ENCODE results near the gene CACNB4. TPM values are rescaled to one million over a fixed set of nuclear protein-coding genes. Genes with fewer than 3 reads are reported as not detected.
"Not testable (repeated sequence)": the region's sequence is repeated elsewhere in the genome, so short reads cannot be mapped to it uniquely, and the experiment has no call there.

Gene CACNB4
- total RNA-seq: under 1 TPM; 0.36 to 0.71 TPM

DNA sequence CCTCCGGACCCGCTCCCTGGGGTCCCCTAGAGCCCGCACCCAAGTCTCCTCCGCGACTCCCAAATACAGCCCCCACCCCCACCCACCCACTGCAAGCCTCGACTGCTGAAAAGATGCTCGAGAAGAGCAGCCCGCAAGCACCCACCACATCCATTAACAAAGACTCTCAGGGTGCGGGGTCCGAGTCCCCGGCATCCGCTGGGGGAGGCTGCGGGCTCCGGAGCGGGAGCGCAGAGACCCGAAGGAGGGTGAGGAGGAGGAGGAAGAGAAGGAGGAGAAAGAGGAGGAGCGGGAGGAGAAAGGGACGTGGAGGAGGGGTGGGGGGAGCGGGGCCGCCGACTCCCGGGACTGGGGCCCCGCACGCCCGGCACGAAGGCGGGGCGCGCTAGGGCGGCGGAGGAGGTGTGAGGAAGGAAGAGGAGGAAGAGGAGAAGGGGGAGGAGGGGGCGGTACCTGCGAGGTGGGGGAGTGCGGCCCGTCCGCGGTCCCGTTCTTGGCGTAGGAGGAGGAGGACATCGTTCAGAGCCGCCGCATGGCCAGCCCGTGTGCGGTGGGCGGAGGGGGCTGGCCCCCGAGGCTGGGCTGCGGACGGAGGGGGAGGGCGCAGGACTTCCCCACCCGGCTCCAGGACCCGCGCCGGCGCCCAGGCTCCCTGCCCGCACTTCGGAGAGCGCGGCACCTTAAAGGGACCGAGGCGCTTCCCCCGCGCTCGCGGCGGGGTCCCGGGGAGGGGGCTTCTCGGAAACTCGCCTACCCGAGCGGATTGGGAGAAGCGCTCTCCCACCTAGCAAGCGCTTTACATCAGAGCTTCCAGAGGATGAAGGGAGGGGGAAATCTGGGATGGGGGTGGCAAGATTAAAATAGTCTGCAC is at the start of gene CACNB4:
TSS of gene CACNB4 (minus strand) at position 549 of the 871 bp plus-strand sequence.
- DNase-seq: peak; percentile 35
- Mint-ChIP-seq H3K36me3 (no peaks in the 10 kb centered on the region), H3K4me1 (peaks cover 12% of the 10 kb centered on the region), H3K9me3 (no peaks in the 10 kb centered on the region), H3K27ac (no peak within 1 kb of the TSS), H3K27me3 (peaks cover 59% of the 10 kb centered on the region), H3K4me3 (peak within 1 kb of the TSS; percentile 80)
- peak; percentile 48 for ATAC-seq (ENCODE audit: low read depth)
- POLR2A ChIA-PET: no interaction called here

DNA sequence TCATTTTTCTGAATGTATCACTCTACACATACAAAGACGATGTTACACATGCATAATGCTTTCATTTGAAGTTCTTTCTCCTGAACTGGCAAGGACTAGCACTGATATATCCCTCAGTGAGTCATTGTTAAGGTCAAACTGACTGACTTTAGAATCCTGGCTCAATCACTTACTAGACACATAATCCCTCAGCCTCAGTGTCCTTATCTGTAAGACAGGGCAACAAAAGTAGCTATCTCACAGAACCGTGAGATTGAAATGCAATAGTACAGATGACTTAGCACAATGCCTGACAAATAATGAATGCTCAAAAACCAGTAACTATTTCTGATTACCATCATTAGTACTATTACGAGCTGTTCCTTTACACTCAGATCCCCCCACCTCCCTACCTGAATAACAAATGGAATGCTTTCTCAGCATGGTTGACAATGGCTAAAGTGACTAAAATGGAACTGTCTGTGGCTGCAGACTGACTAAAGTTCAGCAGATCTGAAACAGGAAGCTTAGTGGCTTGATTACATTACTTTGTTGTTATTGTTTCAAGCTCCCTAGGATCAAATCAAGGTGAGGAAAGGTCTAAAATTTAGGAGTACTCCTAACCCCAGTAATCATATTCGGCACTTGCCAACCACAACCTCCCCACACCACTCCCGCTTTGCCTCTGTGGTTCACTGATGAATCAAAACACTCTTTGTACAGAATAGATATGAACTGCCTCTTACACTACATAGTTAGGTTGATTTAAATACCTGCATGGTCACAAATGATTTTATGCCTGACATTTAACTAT is 35.8 kb upstream of the CACNB4 start:
- peaks cover 7% of the 10 kb centered on the region for H3K4me1 Mint-ChIP-seq
- DNase-seq: no peak
- POLR2A ChIA-PET: no interaction called here
- peak; percentile 66 for ATAC-seq (ENCODE audit: low read depth)
- no peaks in the 10 kb centered on the region for H3K9me3 Mint-ChIP-seq
- no peak overlapping the region for H3K4me3 Mint-ChIP-seq
- H3K27me3 Mint-ChIP-seq: no peaks in the 10 kb centered on the region
- no peak overlapping the region for H3K27ac Mint-ChIP-seq
- peaks cover 18% of the 10 kb centered on the region for H3K36me3 Mint-ChIP-seq

DNA sequence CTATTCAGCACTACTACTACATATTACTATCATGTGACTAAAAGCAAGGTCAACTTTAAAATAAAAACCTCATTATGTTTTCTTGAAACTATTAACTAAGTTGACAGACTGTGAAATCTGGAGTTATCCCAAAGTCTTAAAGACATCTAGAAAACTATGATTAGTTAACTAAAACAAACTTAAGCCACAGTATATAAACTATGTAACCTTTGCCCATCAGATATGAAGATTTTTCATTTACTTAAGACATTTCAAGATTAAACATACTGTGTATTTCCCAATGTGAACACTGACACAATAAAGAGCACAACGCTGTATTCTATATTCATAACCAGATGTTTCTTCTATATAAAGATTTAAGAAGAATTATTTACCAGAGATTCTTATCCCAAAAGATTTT is 33.5 kb upstream of the CACNB4 start:
- Mint-ChIP-seq H3K4me3 (no peak overlapping the region), H3K27me3 (no peaks in the 10 kb centered on the region), H3K36me3 (peaks cover 18% of the 10 kb centered on the region), H3K27ac (no peak overlapping the region), H3K4me1 (peaks cover 7% of the 10 kb centered on the region), H3K9me3 (no peaks in the 10 kb centered on the region)
- DNase-seq (no peak), ATAC-seq (ENCODE audit: low read depth) (no peak)
- POLR2A ChIA-PET: no interaction called here

DNA sequence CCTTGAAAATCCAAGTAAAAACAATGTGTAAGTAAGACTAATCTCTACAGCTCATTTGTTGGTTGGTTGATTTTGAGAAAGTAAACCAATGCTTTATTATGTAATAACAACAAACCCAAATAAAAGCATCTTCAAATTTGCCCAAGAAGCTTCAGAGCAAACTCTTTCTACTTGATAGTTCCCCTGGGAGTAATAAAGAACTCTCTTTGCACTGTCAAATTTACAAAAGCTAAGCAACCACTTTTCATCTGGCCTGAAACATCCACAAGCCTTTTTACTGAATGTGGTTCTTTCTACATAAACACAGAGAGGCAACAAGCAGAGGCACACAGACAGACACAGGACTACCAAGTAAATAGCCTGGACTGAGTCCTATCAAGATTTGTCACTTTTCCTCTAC is 28.8 kb upstream of the CACNB4 start:
- DNase-seq (no peak), ATAC-seq (ENCODE audit: low read depth) (no peak)
- no peaks in the 10 kb centered on the region for H3K4me1 Mint-ChIP-seq
- no peaks in the 10 kb centered on the region for H3K9me3 Mint-ChIP-seq
- no peak overlapping the region for H3K4me3 Mint-ChIP-seq
- no peak overlapping the region for H3K27ac Mint-ChIP-seq
- POLR2A ChIA-PET: no interaction called here
- H3K27me3 Mint-ChIP-seq: no peaks in the 10 kb centered on the region
- H3K36me3 Mint-ChIP-seq: peaks cover 22% of the 10 kb centered on the region

DNA sequence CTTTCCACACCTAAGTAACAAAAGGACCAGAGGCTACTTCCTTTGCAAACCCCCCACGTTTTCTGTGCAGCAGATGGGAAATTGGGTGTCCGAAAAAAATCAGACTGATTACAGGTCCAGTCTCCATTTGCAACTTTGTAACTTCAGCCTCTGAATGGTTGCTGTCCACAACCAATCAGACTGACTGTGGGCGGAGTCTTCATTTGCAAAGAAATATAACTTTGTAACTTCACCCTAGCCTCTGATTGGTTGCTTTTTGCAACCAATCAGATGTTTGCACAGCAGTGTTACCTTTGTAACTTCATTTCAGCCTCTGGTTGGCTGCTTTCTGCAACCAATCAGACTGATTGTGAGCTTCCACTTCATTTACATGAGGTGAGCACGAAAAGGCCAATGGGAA is 27.8 kb upstream of the CACNB4 start:
- Mint-ChIP-seq H3K36me3 (peaks cover 20% of the 10 kb centered on the region), H3K9me3 (no peaks in the 10 kb centered on the region), H3K4me3 (no peak overlapping the region), H3K27me3 (no peaks in the 10 kb centered on the region), H3K4me1 (no peaks in the 10 kb centered on the region), H3K27ac (no peak overlapping the region)
- ATAC-seq (ENCODE audit: low read depth) (no peak), DNase-seq (no peak)
- POLR2A ChIA-PET: no interaction called here

DNA sequence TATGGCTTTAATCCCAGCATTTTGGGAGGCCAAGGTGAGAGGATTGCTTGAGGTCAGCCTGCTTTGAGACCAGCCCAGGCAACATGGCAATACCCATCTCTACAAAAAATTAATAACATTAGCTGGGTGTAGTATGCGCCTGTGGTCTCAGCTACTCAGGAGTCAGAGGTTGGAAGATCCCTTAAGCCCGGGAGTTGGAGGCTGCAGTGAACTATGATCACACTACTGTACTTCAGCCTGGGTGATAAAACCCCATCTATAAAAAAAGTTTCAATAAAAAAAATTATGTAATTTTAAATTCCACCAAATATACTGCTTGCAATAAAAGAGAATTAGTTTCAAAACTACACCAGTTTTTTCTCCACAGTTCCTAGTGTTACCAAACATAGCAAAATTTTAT is 23.3 kb upstream of the CACNB4 start:
- no peaks in the 10 kb centered on the region for H3K27me3 Mint-ChIP-seq

DNA sequence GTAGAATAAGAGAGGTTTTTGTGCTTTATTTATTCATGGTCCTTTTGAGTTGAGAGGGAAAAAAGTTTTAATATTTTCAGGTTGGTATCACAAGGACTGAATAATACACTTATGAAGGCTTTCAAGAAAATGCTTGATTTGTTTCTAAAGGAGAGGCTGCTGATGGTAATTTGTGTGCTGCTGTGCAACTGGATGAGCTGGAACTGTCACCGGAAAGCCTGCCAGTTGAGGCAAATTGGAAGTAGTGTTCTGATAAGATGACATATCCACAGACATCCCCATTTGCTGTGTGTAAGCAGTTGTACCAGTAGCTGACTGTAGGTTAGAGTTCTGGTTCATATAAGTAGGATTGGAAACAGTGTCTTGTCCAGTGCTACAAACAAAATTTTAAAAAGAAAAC is 21.6 kb upstream of the CACNB4 start:
- POLR2A ChIA-PET: no interaction called here
- no peaks in the 10 kb centered on the region for H3K9me3 Mint-ChIP-seq
- no peak for DNase-seq
- H3K4me3 Mint-ChIP-seq: no peak overlapping the region
- no peaks in the 10 kb centered on the region for H3K4me1 Mint-ChIP-seq
- no peak for ATAC-seq (ENCODE audit: low read depth)
- H3K27me3 Mint-ChIP-seq: no peaks in the 10 kb centered on the region
- no peak overlapping the region for H3K27ac Mint-ChIP-seq
- peaks cover 12% of the 10 kb centered on the region for H3K36me3 Mint-ChIP-seq

More for the DNA sequence above, 23.3 kb upstream of the CACNB4 start:
- no peak for DNase-seq
- no peak overlapping the region for H3K4me3 Mint-ChIP-seq
- no peak overlapping the region for H3K27ac Mint-ChIP-seq
- POLR2A ChIA-PET: no interaction called here
- H3K36me3 Mint-ChIP-seq: peaks cover 10% of the 10 kb centered on the region
- no peaks in the 10 kb centered on the region for H3K4me1 Mint-ChIP-seq
- no peaks in the 10 kb centered on the region for H3K9me3 Mint-ChIP-seq
- ATAC-seq (ENCODE audit: low read depth): no peak

DNA sequence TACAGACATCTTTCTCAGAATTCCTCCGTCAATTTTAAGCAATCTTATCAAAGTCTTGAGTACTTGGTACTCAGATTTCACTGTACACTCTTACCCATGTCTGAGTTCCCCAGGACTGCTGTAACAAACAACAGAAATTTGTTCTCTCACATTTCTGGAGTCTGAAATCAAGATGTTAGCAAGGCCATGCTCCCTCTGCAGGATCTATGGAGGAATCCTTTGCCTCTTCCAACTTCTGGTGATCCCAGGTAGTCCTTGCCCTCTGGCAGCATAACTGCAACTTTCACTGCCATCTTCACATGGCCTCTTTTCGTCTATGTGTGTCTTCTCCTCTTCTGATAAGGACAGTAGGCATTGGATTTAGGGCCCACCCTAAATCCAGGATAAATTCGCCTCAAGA is 17.1 kb upstream of the CACNB4 start:
- no peak for DNase-seq
- no peak for ATAC-seq (ENCODE audit: low read depth)
- no peak overlapping the region for H3K4me3 Mint-ChIP-seq
- H3K27me3 Mint-ChIP-seq: no peaks in the 10 kb centered on the region
- POLR2A ChIA-PET: no interaction called here
- peaks cover 11% of the 10 kb centered on the region for H3K36me3 Mint-ChIP-seq
- H3K27ac Mint-ChIP-seq: no peak overlapping the region
- no peaks in the 10 kb centered on the region for H3K4me1 Mint-ChIP-seq
- H3K9me3 Mint-ChIP-seq: no peaks in the 10 kb centered on the region

DNA sequence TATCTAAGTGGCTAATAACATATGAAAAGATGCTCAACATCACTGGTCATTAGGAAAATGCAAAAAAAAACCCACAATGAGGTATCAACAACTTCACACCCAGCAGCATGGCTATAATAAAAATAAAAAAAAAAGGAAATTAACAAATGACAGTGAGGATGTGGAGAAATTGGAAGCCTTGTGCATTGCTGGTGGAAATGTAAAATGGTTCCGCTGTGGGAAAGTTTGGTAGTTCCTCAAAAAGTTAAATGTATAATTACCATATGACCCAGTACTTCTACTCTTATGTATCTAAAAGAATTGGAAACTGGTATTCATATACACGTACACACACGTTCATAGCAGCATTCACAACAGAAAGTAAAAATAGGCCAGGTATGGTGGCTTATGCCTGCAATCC is 15.5 kb upstream of the CACNB4 start:
- DNase-seq (no peak), ATAC-seq (ENCODE audit: low read depth) (no peak)
- Mint-ChIP-seq H3K27me3 (no peaks in the 10 kb centered on the region), H3K4me3 (no peak overlapping the region), H3K27ac (no peak overlapping the region), H3K4me1 (no peaks in the 10 kb centered on the region), H3K9me3 (no peaks in the 10 kb centered on the region), H3K36me3 (peaks cover 11% of the 10 kb centered on the region)
- POLR2A ChIA-PET: no interaction called here

DNA sequence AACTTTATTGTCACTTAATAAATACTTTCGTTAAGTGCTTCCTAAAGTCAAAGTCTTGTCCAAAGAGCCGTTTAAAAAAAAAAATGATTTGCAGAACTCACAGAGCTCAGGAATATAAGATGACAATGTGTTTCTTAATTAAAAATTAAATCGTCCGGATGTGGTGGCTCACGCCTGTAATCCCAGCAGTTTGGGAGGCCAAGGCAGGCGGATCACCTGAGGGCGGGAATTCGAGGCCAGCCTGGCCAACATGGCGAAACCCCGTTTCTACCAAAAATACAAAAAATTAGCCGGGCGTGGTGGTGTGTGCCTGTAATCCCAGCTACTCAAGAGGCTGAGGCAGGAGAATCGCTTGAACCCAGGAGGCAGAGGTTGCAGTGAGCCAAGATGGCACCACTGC is 8.3 kb upstream of the CACNB4 start:
- peaks cover 17% of the 10 kb centered on the region for H3K27me3 Mint-ChIP-seq
- H3K9me3 Mint-ChIP-seq; ATAC-seq (ENCODE audit: low read depth); H3K27ac Mint-ChIP-seq; H3K4me1 Mint-ChIP-seq; POLR2A ChIA-PET; H3K36me3 Mint-ChIP-seq; H3K4me3 Mint-ChIP-seq; DNase-seq: not testable (repeated sequence)

DNA sequence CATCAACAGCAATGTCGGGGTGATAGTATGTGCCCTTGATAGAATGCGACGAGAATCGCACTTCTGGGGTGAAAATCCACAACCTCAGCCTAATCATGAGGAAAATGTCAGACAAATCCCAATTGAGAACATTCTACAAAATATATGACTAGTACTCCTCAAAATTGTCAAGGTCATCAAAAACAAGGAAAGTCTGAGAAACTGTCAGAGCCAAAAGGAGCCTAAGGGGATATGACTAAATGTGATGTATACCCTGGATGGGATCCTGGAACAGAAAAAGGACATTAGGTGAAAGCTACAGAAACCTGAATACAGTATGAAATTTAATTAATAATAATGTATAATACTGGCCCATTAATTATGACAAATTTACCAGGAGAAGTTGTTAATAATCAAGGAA is 7.6 kb upstream of the CACNB4 start:
- H3K27ac Mint-ChIP-seq: no peak overlapping the region
- H3K36me3 Mint-ChIP-seq: no peaks in the 10 kb centered on the region
- H3K27me3 Mint-ChIP-seq: peaks cover 17% of the 10 kb centered on the region
- POLR2A ChIA-PET: no interaction called here
- DNase-seq: no peak
- H3K9me3 Mint-ChIP-seq: no peaks in the 10 kb centered on the region
- no peak for ATAC-seq (ENCODE audit: low read depth)
- no peaks in the 10 kb centered on the region for H3K4me1 Mint-ChIP-seq
- no peak overlapping the region for H3K4me3 Mint-ChIP-seq

DNA sequence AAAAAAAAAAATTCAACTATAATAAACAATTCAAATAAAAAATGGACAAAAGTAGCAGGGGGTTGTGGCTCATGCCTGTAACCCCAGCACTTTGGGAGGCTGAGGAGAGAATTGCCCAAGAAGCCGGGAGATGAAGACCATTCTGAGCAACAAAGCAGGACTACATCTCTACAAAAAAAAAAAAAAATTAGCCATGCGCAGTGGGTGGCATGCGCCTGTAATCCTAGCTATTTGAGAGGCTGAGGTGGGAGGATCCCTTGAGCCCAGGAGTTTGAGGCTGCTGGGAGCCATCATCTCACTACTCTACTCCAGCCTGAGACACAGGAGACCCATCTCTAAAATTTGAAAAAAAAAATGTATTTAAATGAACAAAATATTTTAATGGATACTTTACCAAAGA is 4.4 kb upstream of the CACNB4 start:
- POLR2A ChIA-PET: no interaction called here

DNA sequence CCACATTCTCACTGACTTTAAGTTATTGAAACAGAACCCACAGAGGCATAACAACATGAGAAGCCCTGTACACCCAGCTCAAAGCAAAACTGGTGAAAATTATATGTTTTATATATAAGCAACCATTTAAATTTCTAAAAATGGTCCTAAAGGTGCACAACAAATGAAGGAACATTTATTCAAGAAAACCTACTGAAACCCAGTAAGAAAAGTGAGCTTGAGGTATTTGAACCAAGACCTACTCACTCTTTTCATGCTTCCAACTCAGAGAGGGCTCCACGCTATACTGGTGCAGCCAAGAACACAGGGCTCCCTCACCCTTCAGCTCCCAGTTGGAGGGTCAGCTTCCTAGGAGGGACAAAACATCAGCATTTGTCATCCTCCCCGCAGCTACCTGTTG is 2.1 kb upstream of the CACNB4 start:
- Mint-ChIP-seq H3K4me3 (no peak overlapping the region), H3K36me3 (no peaks in the 10 kb centered on the region)
- POLR2A ChIA-PET: no interaction called here

More for the DNA sequence above, 4.4 kb upstream of the CACNB4 start:
- no peaks in the 10 kb centered on the region for H3K9me3 Mint-ChIP-seq
- H3K27me3 Mint-ChIP-seq: peaks cover 31% of the 10 kb centered on the region
- no peak overlapping the region for H3K4me3 Mint-ChIP-seq
- peaks cover 6% of the 10 kb centered on the region for H3K4me1 Mint-ChIP-seq
- H3K27ac Mint-ChIP-seq: no peak overlapping the region
- no peak for DNase-seq
- ATAC-seq (ENCODE audit: low read depth): no peak
- H3K36me3 Mint-ChIP-seq: no peaks in the 10 kb centered on the region

More for the DNA sequence above, 2.1 kb upstream of the CACNB4 start:
- ATAC-seq (ENCODE audit: low read depth): no peak
- Mint-ChIP-seq H3K9me3 (no peaks in the 10 kb centered on the region), H3K27ac (no peak overlapping the region), H3K4me1 (peaks cover 12% of the 10 kb centered on the region), H3K27me3 (peaks cover 43% of the 10 kb centered on the region)
- no peak for DNase-seq

Measured in activated naive CD8-positive, alpha-beta T cell treated with anti-CD3 and anti-CD28 coated beads, Interleukin-2, amount 10 ng/mL, durations not matched to agents 7 days and 5 days (primary cell).